B cell (primary cell): ENCODE data around the gene WDHD1. TPM values are rescaled to one million over a fixed set of nuclear protein-coding genes. Genes with fewer than 3 reads are reported as not detected.

ENCODE experiments used
- ATAC-seq: fragments of 200-7000 bp; cut with Tn5 transposase; one replicate; pipeline ENCODE4 v1.10.0; 2021; ENCODE audit warnings: low read depth, mild to moderate bottlenecking, moderate number of reproducible peaks, moderate library complexity
- CTCF ChIA-PET: fragments of 350-600 bp; sonication (Branson Sonifier 250); formaldehyde crosslinking; loops from one replicate; lab custom pipeline; 2021; ENCODE audit warnings: antibody characterized with exemption, inconsistent platforms; lab: Charles Lee
- POLR2A ChIA-PET: fragments of 350-600 bp; sonication (Branson Sonifier 250); formaldehyde crosslinking; loops from one replicate; lab custom pipeline; 2021; ENCODE audit warnings: antibody characterized with exemption; lab: Charles Lee
- DNase-seq: peaks from one replicate; pipeline ENCODE4 v3.0.0; 2013
- H2AFZ ChIP-seq: 2 replicates; pipeline ENCODE4 v1.6.1; 2012; ENCODE audit warnings: mild to moderate bottlenecking, low read depth, low read length; ENCODE audit not compliant: insufficient read depth, poor library complexity, severe bottlenecking
- H3K27ac ChIP-seq, 2 donors: 1 replicate in 1 of 2; 2 replicates in 1 of 2; pipeline ENCODE4 v1.5.1; 2012 to 2013; ENCODE audit warnings: low read length in 2 of 2, mild to moderate bottlenecking in 2 of 2, moderate library complexity in 1 of 2
- H3K27me3 ChIP-seq, 4 experiments: fragments of 200-600 bp in 1 of 4; sonication (generic) in 1 of 4; replicated peaks in 1 of 4; 1 replicate in 2 of 4; 2 replicates in 2 of 4; pipeline versions ENCODE4 v1.6.1 to v1.7.0; 2013 to 2016; ENCODE audit warnings: low read length in 3 of 4, mild to moderate bottlenecking in 2 of 4, mixed read lengths in 1 of 4, moderate library complexity in 1 of 4; ENCODE audit not compliant: insufficient read depth in 4 of 4, control insufficient read depth in 3 of 4; ENCODE audit errors: control extremely low read depth in 1 of 4
- H3K36me3 ChIP-seq, 2 experiments: replicated peaks in 1 of 2; 1 replicate in 1 of 2; 2 replicates in 1 of 2; pipeline versions ENCODE4 v1.6.1 to v1.7.1; 2013; ENCODE audit warnings: low read length in 1 of 2; ENCODE audit not compliant: insufficient read depth in 2 of 2, control insufficient read depth in 1 of 2; ENCODE audit errors: control extremely low read depth in 1 of 2, extremely low read depth in 1 of 2
- H3K4me1 ChIP-seq, 2 donors: fragments of 200-600 bp in 1 of 2; sonication (generic) in 1 of 2; 1 replicate in 1 of 2; 2 replicates in 1 of 2; pipeline versions ENCODE4 v1.5.1 to v1.6.1; 2013 to 2017; ENCODE audit warnings: low read length in 2 of 2; ENCODE audit not compliant: control insufficient read depth in 2 of 2, insufficient read depth in 2 of 2
- H3K4me2 ChIP-seq: replicated peaks from 2 replicates; pipeline ENCODE3; 2012; ENCODE audit warnings: mild to moderate bottlenecking, low read depth, low read length; ENCODE audit not compliant: poor library complexity, severe bottlenecking
- H3K4me3 ChIP-seq, 5 experiments: fragments of 200-600 bp in 1 of 5; sonication (generic) in 1 of 5; 1 replicate in 3 of 5; 2 replicates in 2 of 5; pipeline versions ENCODE4 v1.5.1 to v1.7.0; 2011 to 2016; ENCODE audit warnings: low read length in 4 of 5, mild to moderate bottlenecking in 4 of 5, low read depth in 2 of 5, control low read depth in 1 of 5, moderate library complexity in 1 of 5; ENCODE audit not compliant: insufficient read depth in 1 of 5; ENCODE audit errors: control extremely low read depth in 1 of 5, extremely low read depth in 1 of 5
- H3K79me2 ChIP-seq: fragments of 200-600 bp; sonication (generic); one replicate; pipeline ENCODE4 v1.6.0; 2016; ENCODE audit warnings: low read length; ENCODE audit not compliant: control insufficient read depth, insufficient read depth
- H3K9ac ChIP-seq: fragments of 200-600 bp; sonication (generic); 2 replicates; pipeline ENCODE4 v1.6.1; 2017; ENCODE audit warnings: mild to moderate bottlenecking, low read length, moderate library complexity
- H3K9me3 ChIP-seq, 3 donors: one replicate each; pipeline versions ENCODE4 v1.6.1 to v1.7.1; 2013; ENCODE audit warnings: low read length in 2 of 3; ENCODE audit not compliant: control insufficient read depth in 2 of 3, insufficient read depth in 1 of 3; ENCODE audit errors: control extremely low read depth in 1 of 3
- H4K20me1 ChIP-seq: 2 replicates; pipeline ENCODE4 v1.6.0; 2012; ENCODE audit warnings: mild to moderate bottlenecking, low read length; ENCODE audit not compliant: insufficient read depth, control insufficient read depth, poor library complexity, severe bottlenecking
- H3K27ac Mint-ChIP-seq: one replicate; pipeline ENCODE4 v1.8.0; 2021; ENCODE audit warnings: mixed read lengths
- H3K27me3 Mint-ChIP-seq: one replicate; pipeline ENCODE4 v1.8.0; 2021; ENCODE audit warnings: mixed read lengths
- H3K4me1 Mint-ChIP-seq: one replicate; pipeline ENCODE4 v1.8.0; 2021; ENCODE audit warnings: mixed read lengths
- H3K4me3 Mint-ChIP-seq: one replicate; pipeline ENCODE4 v1.8.0; 2021; ENCODE audit warnings: mixed read lengths
- H3K9me3 Mint-ChIP-seq: one replicate; pipeline ENCODE4 v1.8.0; 2022; ENCODE audit warnings: mixed read lengths; ENCODE audit not compliant: insufficient read depth
- CTCF ChIP-seq: fragments of 200-600 bp; IDR thresholded peaks from one replicate; pipeline ENCODE4 v1.8.0; 2022; ENCODE audit warnings: antibody characterized with exemption, mild to moderate bottlenecking
- EZH2 ChIP-seq: IDR thresholded peaks from 2 replicates; pipeline ENCODE4 v1.6.1; 2012; ENCODE audit warnings: borderline replicate concordance, low read depth, mild to moderate bottlenecking, moderate library complexity, low read length; ENCODE audit not compliant: insufficient read depth, poor library complexity, severe bottlenecking
- WGBS: methylation state at CpG from one replicate; pipeline ENCODE4 v1.1.5; 2013; ENCODE audit warnings: missing lambda C conversion rate; ENCODE audit not compliant: insufficient coverage; 5-methylcytosine and 5-hydroxymethylcytosine counted together
- intact Hi-C: fragments of 100-400 bp; cut with micrococcal nuclease; formaldehyde crosslinking; loops from one replicate; pipeline ENCODE4 v1.10.0; 2022
- polyA plus RNA-seq: library from polyadenylated mRNA; depleted of rRNA; stranded (reverse); fragments of >200 nt; gene quantifications from 2 replicates; pipeline ENCODE4 v1.2.3, GENCODE V29; 2012
- total RNA-seq, 2 donors: library from RNA; stranded (reverse); fragments of 120-200 nt in 1 of 2; gene quantifications; 1 replicate in 1 of 2; 2 replicates in 1 of 2; pipeline versions ENCODE4 v1.2.3 to v1.2.4, GENCODE V29; 2013 to 2022

The WDHD1 gene
- total and polyA plus RNA-seq, 2 donors (not counting 1 experiment from before 2014, with no cell fraction given): 0.61 to 6.5 TPM

GRCh38 chr14:55019968-55020554, 6.8 kb downstream of the WDHD1 start:
- ATAC-seq: no peak
- Histone ChIP-seq H3K36me3 (no peaks in the 10 kb centered on the region), H3K9ac (no peak overlapping the region), H3K79me2 (peaks cover 3% of the 10 kb centered on the region), H3K4me3 (no peak overlapping the region), H4K20me1 (no peaks in the 10 kb centered on the region), H3K4me1 (no peaks in the 10 kb centered on the region), H3K27me3 (no peaks in the 10 kb centered on the region), H3K4me2 (no peak overlapping the region), H2AFZ (no peak overlapping the region), H3K27ac (peak overlapping the region; percentile 3 to 10), H3K9me3 (no peaks in the 10 kb centered on the region)
- ChIA-PET POLR2A (no interaction called here), CTCF (no interaction called here)
- no peaks in the 10 kb centered on the region for H3K27me3 Mint-ChIP-seq
- DNase-seq: no peak
- WGBS: 100% methylated on average over 2 of the region's 2 CpGs
- H3K4me1 Mint-ChIP-seq: peaks cover 7% of the 10 kb centered on the region
- no peak overlapping the region for H3K4me3 Mint-ChIP-seq
- intact Hi-C loops: no loop called here
- no peak overlapping the region for H3K27ac Mint-ChIP-seq
- H3K9me3 Mint-ChIP-seq: no peaks in the 10 kb centered on the region
- TF ChIP-seq EZH2: no peak

- Histone ChIP-seq H3K36me3 (no peaks in the 10 kb centered on the region), H3K27ac (no peak overlapping the region), H2AFZ (no peak overlapping the region), H3K4me1 (no peaks in the 10 kb centered on the region), H3K9ac (no peak overlapping the region), H3K9me3 (no peaks in the 10 kb centered on the region), H3K4me2 (no peak overlapping the region), H3K4me3 (no peak overlapping the region), H4K20me1 (no peaks in the 10 kb centered on the region), H3K79me2 (peaks cover 3% of the 10 kb centered on the region), H3K27me3 (no peaks in the 10 kb centered on the region)
- no peaks in the 10 kb centered on the region for H3K9me3 Mint-ChIP-seq
- TF ChIP-seq CTCF (no peak), EZH2 (no peak)
- intact Hi-C loops: no loop called here
- peaks cover 3% of the 10 kb centered on the region for H3K4me1 Mint-ChIP-seq
- no peak overlapping the region for H3K27ac Mint-ChIP-seq
- no peak overlapping the region for H3K4me3 Mint-ChIP-seq
- ATAC-seq (no peak), DNase-seq (no peak)
- no CpG with 5 or more reads among the region's 2 CpGs for WGBS
- CTCF ChIA-PET: interaction anchor here (1.0 kb wide), 1 partner anchor 12 kb away, joined by 3 read pairs; the partner anchor contains the start of genes SOCS4 and WDHD1
- POLR2A ChIA-PET: no interaction called here
- H3K27me3 Mint-ChIP-seq: no peaks in the 10 kb centered on the region
Observed at GRCh38 chr14:55015006-55015405, 11.9 kb downstream of the WDHD1 start.
